A673 (cell line): Measurements from ENCODE around the gene SAAL1.

Experiments used
- CTCF ChIP-seq: fragments of 300-800, 200-600 bp; sonication (generic); conservative IDR thresholded peaks from 2 replicates; pipeline ENCODE4 v1.5.1; 2017; ENCODE audit warnings: low read depth, mild to moderate bottlenecking, antibody characterized with exemption, low read length, moderate library complexity, mixed read lengths
- EZH2 ChIP-seq: fragments of 200-600 bp; sonication (generic); IDR thresholded peaks from 2 replicates; pipeline ENCODE4 v1.6.1; 2017; ENCODE audit warnings: borderline replicate concordance, low read depth, mild to moderate bottlenecking, mixed read lengths, antibody characterized with exemption, low read length; ENCODE audit not compliant: poor library complexity, severe bottlenecking

GRCh38 chr11:18140145-18140544 lies 34.3 kb upstream of the SAAL1 start:
- TF ChIP-seq CTCF (no peak), EZH2 (no peak)
